ENCODE measurements around the gene PROSER3. TPM values are rescaled to one million over a fixed set of nuclear protein-coding genes. Genes with fewer than 3 reads are reported as not detected.

Gene PROSER3
- total and polyA plus RNA-seq, 12 donors, result 4.4 to 27.3 (median 11.0) TPM

DNA sequence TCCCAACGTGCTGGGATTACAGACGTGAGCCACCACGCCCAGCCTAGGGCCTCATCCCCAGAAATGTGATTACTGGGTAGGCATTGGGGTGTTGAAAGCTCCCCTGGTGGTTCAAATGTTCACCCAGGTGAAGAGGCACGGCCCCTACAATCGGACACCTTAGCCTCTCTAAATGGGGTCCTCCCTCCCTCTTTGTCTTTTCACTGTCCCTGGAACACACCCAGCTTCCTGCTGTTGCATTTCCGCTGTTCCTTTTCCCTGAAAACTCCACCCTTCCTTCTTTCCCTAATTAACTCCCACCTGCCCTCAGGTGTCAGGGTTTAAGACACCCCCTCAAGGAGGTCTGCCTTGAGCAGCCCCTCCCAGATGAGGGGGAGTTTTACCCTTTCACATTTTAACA lies 58.3 kb downstream of the PROSER3 start:
- no peak for DNase-seq
- no peaks in the 10 kb centered on the region for H3K36me3 ChIP-seq (replicated peaks in 1 of 2)
- TF ChIP-seq POLR2A (IDR thresholded peaks at IDR 0.05), result no peak
- TF ChIP-seq, protein P1, sequence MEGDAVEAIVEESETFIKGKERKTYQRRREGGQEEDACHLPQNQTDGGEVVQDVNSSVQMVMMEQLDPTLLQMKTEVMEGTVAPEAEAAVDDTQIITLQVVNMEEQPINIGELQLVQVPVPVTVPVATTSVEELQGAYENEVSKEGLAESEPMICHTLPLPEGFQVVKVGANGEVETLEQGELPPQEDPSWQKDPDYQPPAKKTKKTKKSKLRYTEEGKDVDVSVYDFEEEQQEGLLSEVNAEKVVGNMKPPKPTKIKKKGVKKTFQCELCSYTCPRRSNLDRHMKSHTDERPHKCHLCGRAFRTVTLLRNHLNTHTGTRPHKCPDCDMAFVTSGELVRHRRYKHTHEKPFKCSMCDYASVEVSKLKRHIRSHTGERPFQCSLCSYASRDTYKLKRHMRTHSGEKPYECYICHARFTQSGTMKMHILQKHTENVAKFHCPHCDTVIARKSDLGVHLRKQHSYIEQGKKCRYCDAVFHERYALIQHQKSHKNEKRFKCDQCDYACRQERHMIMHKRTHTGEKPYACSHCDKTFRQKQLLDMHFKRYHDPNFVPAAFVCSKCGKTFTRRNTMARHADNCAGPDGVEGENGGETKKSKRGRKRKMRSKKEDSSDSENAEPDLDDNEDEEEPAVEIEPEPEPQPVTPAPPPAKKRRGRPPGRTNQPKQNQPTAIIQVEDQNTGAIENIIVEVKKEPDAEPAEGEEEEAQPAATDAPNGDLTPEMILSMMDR (IDR thresholded peaks at IDR 0.05), result no peak
- no peak overlapping the region for H3K27ac ChIP-seq
- no peaks in the 10 kb centered on the region for H3K4me1 ChIP-seq (replicated peaks in 1 of 2)
- no peak overlapping the region for H3K4me3 ChIP-seq
- WGBS, 4 donors, result 30 to 49% (median 37%) methylated on average over 3 to 6 of the region's 6 CpGs
- intact Hi-C loops (cut with DNase I), result loop anchor here in 1 of 2 donors (10.0 kb wide), 1 partner anchor 111 kb away; the partner anchor contains the start of gene ZBTB32
- no peaks in the 10 kb centered on the region for H3K27me3 ChIP-seq
- H3K9me3 ChIP-seq (replicated peaks in 1 of 3), result no peaks in the 10 kb centered on the region

DNA sequence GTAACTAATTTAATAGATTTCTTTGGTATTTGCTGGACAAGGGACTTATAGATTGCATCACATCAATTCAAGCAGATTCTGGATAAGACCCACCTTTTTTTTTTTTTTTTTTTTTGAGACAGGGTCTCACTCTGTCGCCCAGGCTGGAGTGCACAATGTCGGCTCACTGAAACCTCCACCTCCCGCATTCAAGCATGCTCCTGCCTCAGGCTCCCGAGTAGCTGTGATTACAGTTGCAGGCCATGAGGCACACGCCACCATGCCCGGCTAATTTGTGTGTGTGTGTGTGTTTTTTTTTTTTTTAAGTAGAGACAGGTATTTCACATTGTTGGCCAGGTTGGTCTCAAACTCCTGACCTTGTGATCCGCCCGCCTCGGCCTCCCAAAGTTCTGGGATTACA lies 58.9 kb downstream of the PROSER3 start:
- Histone ChIP-seq H3K36me3 (replicated peaks in 1 of 2) (no peaks in the 10 kb centered on the region), H3K27ac (no peak overlapping the region), H3K4me1 (replicated peaks in 1 of 2) (no peaks in the 10 kb centered on the region), H3K4me3 (no peak overlapping the region), H3K9me3 (replicated peaks in 1 of 3) (no peaks in the 10 kb centered on the region), H3K27me3 (no peaks in the 10 kb centered on the region)
- TF ChIP-seq POLR2A (IDR thresholded peaks at IDR 0.05), result no peak
- TF ChIP-seq, protein P1 (IDR thresholded peaks at IDR 0.05), result no peak
- no peak for DNase-seq
- WGBS, 4 donors, result 72 to 82% (median 75%) methylated on average over 9 of the region's 9 CpGs
- intact Hi-C loops (cut with DNase I), result loop anchor here in 1 of 2 donors (10.0 kb wide), 1 partner anchor 112 kb away; the partner anchor contains the start of gene ZBTB32

DNA sequence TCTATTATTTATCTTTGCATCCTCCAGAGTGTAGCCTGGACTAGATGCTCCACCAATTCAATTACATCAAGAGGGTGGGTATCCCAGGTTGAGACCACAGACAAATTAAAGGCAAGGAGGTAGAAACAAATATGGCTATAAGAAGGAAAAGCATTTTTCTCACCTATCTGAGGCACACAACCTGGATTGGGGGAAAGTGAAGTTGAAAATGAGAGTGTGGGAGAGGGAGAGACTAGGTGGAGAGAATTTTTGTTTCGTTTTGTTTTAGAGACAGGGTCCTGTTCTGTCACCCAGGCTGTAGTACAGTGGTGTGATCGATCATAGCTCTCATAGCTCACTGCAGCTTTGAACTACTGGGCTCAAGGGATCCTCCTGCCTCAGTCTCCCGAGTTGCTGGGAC lies 60.5 kb downstream of the PROSER3 start:
- Histone ChIP-seq H3K27me3 (no peaks in the 10 kb centered on the region), H3K9me3 (replicated peaks in 1 of 3) (no peaks in the 10 kb centered on the region), H3K4me3 (no peak overlapping the region), H3K36me3 (replicated peaks in 1 of 2) (no peaks in the 10 kb centered on the region), H3K4me1 (replicated peaks in 1 of 2) (no peaks in the 10 kb centered on the region), H3K27ac (no peak overlapping the region)
- DNase-seq, result no peak
- intact Hi-C loops (cut with DNase I), result loop anchor here in 1 of 2 donors (10.0 kb wide), 1 partner anchor 114 kb away; the partner anchor contains the start of gene ZBTB32
- no peak for TF ChIP-seq POLR2A (IDR thresholded peaks at IDR 0.05)
- 42 to 61% (median 45%) methylated on average over 3 of the region's 3 CpGs for WGBS, 4 donors

Other genes starting within 250 kb of the PROSER3 start
- 10 to 100 TPM in 5 of 9 donors, 1 to 10 TPM in 4; 2.7 to 39.4 (median 17.1) TPM for gene DMKN, start 244.5 kb upstream of the PROSER3 start, total RNA-seq
- 10 to 100 TPM; 29.3 to 70.5 (median 63.2) TPM for gene DMKN, start 244.5 kb upstream of the PROSER3 start, polyA plus RNA-seq
- not detected for gene SBSN, start 229.9 kb upstream of the PROSER3 start, total RNA-seq
- gene SBSN, start 229.9 kb upstream of the PROSER3 start, polyA plus RNA-seq, result under 1 TPM in 1 of 3 donors, not detected in 2; 0.77 TPM
- gene GAPDHS, start 224.7 kb upstream of the PROSER3 start, total RNA-seq, result not detected
- gene GAPDHS, start 224.7 kb upstream of the PROSER3 start, polyA plus RNA-seq, result not detected
- 100 to 1,000 TPM; 139 to 261 (median 173) TPM for gene TMEM147, start 212.6 kb upstream of the PROSER3 start, total RNA-seq
- gene TMEM147, start 212.6 kb upstream of the PROSER3 start, polyA plus RNA-seq, result 100 to 1,000 TPM in 2 of 3 donors, 10 to 100 TPM in 1; 86.5 to 215 (median 188) TPM
- gene ATP4A, start 194.5 kb upstream of the PROSER3 start, total RNA-seq, result 10 to 100 TPM in 3 of 9 donors, 1 to 10 TPM in 6; 2.2 to 60.4 (median 7.3) TPM
- gene ATP4A, start 194.5 kb upstream of the PROSER3 start, polyA plus RNA-seq, result 10 to 100 TPM in 1 of 3 donors, 1 to 10 TPM in 2; 6.5 to 63.5 (median 7.6) TPM
- under 1 TPM in 2 of 9 donors, not detected in 7; 0.61 to 0.81 TPM for gene PMIS2, start 172.0 kb upstream of the PROSER3 start, total RNA-seq
- gene PMIS2, start 172.0 kb upstream of the PROSER3 start, polyA plus RNA-seq, result not detected
- gene HAUS5, start 145.4 kb upstream of the PROSER3 start, total RNA-seq, result 10 to 100 TPM in 5 of 9 donors, 1 to 10 TPM in 4; 6.2 to 22.4 (median 10.3) TPM
- 10 to 100 TPM in 2 of 3 donors, 1 to 10 TPM in 1; 5.2 to 38.2 (median 20.7) TPM for gene HAUS5, start 145.4 kb upstream of the PROSER3 start, polyA plus RNA-seq
- gene RBM42, start 129.1 kb upstream of the PROSER3 start, total RNA-seq, result 10 to 100 TPM; 42.6 to 92.9 (median 74.6) TPM
- gene RBM42, start 129.1 kb upstream of the PROSER3 start, polyA plus RNA-seq, result 100 to 1,000 TPM in 1 of 3 donors, 10 to 100 TPM in 2; 23.9 to 107 (median 80.7) TPM
- 1 to 10 TPM in 6 of 9 donors, under 1 TPM in 1, not detected in 2; 0.96 to 2.6 (median 2.1) TPM for gene ETV2, start 116.4 kb upstream of the PROSER3 start, total RNA-seq
- 1 to 10 TPM in 2 of 3 donors, under 1 TPM in 1; 0.38 to 5.3 (median 5.0) TPM for gene ETV2, start 116.4 kb upstream of the PROSER3 start, polyA plus RNA-seq
- gene COX6B1, start 109.9 kb upstream of the PROSER3 start, total RNA-seq, result 100 to 1,000 TPM; 289 to 694 (median 493) TPM
- 1,000 to 10,000 TPM in 2 of 3 donors, 100 to 1,000 TPM in 1; 626 to 1,985 (median 1,187) TPM for gene COX6B1, start 109.9 kb upstream of the PROSER3 start, polyA plus RNA-seq
- not detected for gene UPK1A, start 91.7 kb upstream of the PROSER3 start, total RNA-seq
- 1 to 10 TPM in 1 of 3 donors, not detected in 2; 1.2 TPM for gene UPK1A, start 91.7 kb upstream of the PROSER3 start, polyA plus RNA-seq
- gene ZBTB32, start 53.6 kb upstream of the PROSER3 start, total RNA-seq, result under 1 TPM in 1 of 9 donors, not detected in 8; 0.38 TPM
- under 1 TPM in 2 of 3 donors, not detected in 1; 0.27 to 0.40 TPM for gene ZBTB32, start 53.6 kb upstream of the PROSER3 start, polyA plus RNA-seq
- 10 to 100 TPM in 8 of 9 donors, 1 to 10 TPM in 1; 6.6 to 41.8 (median 19.8) TPM for gene KMT2B, start 40.2 kb upstream of the PROSER3 start, total RNA-seq
- 10 to 100 TPM; 10.1 to 97.3 (median 70.3) TPM for gene KMT2B, start 40.2 kb upstream of the PROSER3 start, polyA plus RNA-seq
- gene IGFLR1, start 15.7 kb upstream of the PROSER3 start, total RNA-seq, result 10 to 100 TPM in 6 of 9 donors, 1 to 10 TPM in 3; 4.9 to 35.3 (median 13.8) TPM
- gene IGFLR1, start 15.7 kb upstream of the PROSER3 start, polyA plus RNA-seq, result 10 to 100 TPM in 2 of 3 donors, 1 to 10 TPM in 1; 5.3 to 32.3 (median 21.5) TPM
- 10 to 100 TPM; 14.8 to 55.0 (median 32.7) TPM for gene U2AF1L4, start 12.8 kb upstream of the PROSER3 start, total RNA-seq
- 100 to 1,000 TPM in 2 of 3 donors, 10 to 100 TPM in 1; 30.3 to 255 (median 104) TPM for gene U2AF1L4, start 12.8 kb upstream of the PROSER3 start, polyA plus RNA-seq
- 100 to 1,000 TPM in 1 of 9 donors, 10 to 100 TPM in 8; 29.5 to 149 (median 71.0) TPM for gene PSENEN, start 12.5 kb upstream of the PROSER3 start, total RNA-seq
- 100 to 1,000 TPM in 2 of 3 donors, 10 to 100 TPM in 1; 93.1 to 230 (median 174) TPM for gene PSENEN, start 12.5 kb upstream of the PROSER3 start, polyA plus RNA-seq
- 10 to 100 TPM in 8 of 9 donors, 1 to 10 TPM in 1; 6.0 to 28.2 (median 12.5) TPM for gene LIN37, start 9.6 kb upstream of the PROSER3 start, total RNA-seq
- 100 to 1,000 TPM in 1 of 3 donors, 10 to 100 TPM in 2; 11.3 to 137 (median 75.9) TPM for gene LIN37, start 9.6 kb upstream of the PROSER3 start, polyA plus RNA-seq
- 100 to 1,000 TPM in 7 of 9 donors, 10 to 100 TPM in 2; 21.1 to 431 (median 164) TPM for gene HSPB6, start 1.1 kb upstream of the PROSER3 start, total RNA-seq
- 100 to 1,000 TPM; 524 to 932 (median 718) TPM for gene HSPB6, start 1.1 kb upstream of the PROSER3 start, polyA plus RNA-seq
- 10 to 100 TPM in 3 of 9 donors, 1 to 10 TPM in 5, under 1 TPM in 1; 0.54 to 30.9 (median 5.4) TPM for gene ARHGAP33, start 17.4 kb downstream of the PROSER3 start, total RNA-seq
- 10 to 100 TPM in 2 of 3 donors, 1 to 10 TPM in 1; 1.2 to 90.3 (median 27.9) TPM for gene ARHGAP33, start 17.4 kb downstream of the PROSER3 start, polyA plus RNA-seq
- under 1 TPM in 1 of 9 donors, not detected in 8; 0.46 TPM for gene PRODH2, start 54.7 kb downstream of the PROSER3 start, total RNA-seq
- gene PRODH2, start 54.7 kb downstream of the PROSER3 start, polyA plus RNA-seq, result under 1 TPM in 1 of 3 donors, not detected in 2; 0.07 TPM
- under 1 TPM in 1 of 9 donors, not detected in 8; 0.31 TPM for gene NPHS1, start 94.3 kb downstream of the PROSER3 start, total RNA-seq
- gene NPHS1, start 94.3 kb downstream of the PROSER3 start, polyA plus RNA-seq, result not detected
- gene KIRREL2, start 98.7 kb downstream of the PROSER3 start, total RNA-seq, result under 1 TPM in 4 of 9 donors, not detected in 5; 0.06 to 0.32 (median 0.11) TPM
- gene KIRREL2, start 98.7 kb downstream of the PROSER3 start, polyA plus RNA-seq, result under 1 TPM; 0.03 to 0.24 (median 0.15) TPM
- 10 to 100 TPM in 4 of 9 donors, 1 to 10 TPM in 5; 1.0 to 68.7 (median 8.6) TPM for gene APLP1, start 110.4 kb downstream of the PROSER3 start, total RNA-seq
- gene APLP1, start 110.4 kb downstream of the PROSER3 start, polyA plus RNA-seq, result 100 to 1,000 TPM in 1 of 3 donors, 10 to 100 TPM in 2; 77.4 to 278 (median 89.7) TPM
- 10 to 100 TPM in 2 of 9 donors, 1 to 10 TPM in 7; 1.7 to 10.8 (median 6.7) TPM for gene NFKBID, start 142.4 kb downstream of the PROSER3 start, total RNA-seq
- gene NFKBID, start 142.4 kb downstream of the PROSER3 start, polyA plus RNA-seq, result 10 to 100 TPM in 2 of 3 donors, 1 to 10 TPM in 1; 1.5 to 18.9 (median 14.7) TPM
- 10 to 100 TPM in 5 of 9 donors, 1 to 10 TPM in 3, not detected in 1; 3.1 to 24.3 (median 10.3) TPM for gene HCST, start 144.4 kb downstream of the PROSER3 start, total RNA-seq
- gene HCST, start 144.4 kb downstream of the PROSER3 start, polyA plus RNA-seq, result 10 to 100 TPM in 2 of 3 donors, 1 to 10 TPM in 1; 2.8 to 97.2 (median 41.4) TPM
- gene TYROBP, start 150.1 kb downstream of the PROSER3 start, total RNA-seq, result 100 to 1,000 TPM in 7 of 9 donors, 10 to 100 TPM in 2; 11.8 to 323 (median 138) TPM
- gene TYROBP, start 150.1 kb downstream of the PROSER3 start, polyA plus RNA-seq, result 100 to 1,000 TPM in 2 of 3 donors, 10 to 100 TPM in 1; 83.9 to 291 (median 290) TPM
- 10 to 100 TPM in 7 of 9 donors, 1 to 10 TPM in 2; 1.7 to 23.3 (median 15.5) TPM for gene LRFN3, start 178.2 kb downstream of the PROSER3 start, total RNA-seq
- 1 to 10 TPM; 3.7 to 8.4 (median 7.1) TPM for gene LRFN3, start 178.2 kb downstream of the PROSER3 start, polyA plus RNA-seq
- 10 to 100 TPM; 19.5 to 68.9 (median 25.2) TPM for gene SDHAF1, start 237.0 kb downstream of the PROSER3 start, total RNA-seq
- gene SDHAF1, start 237.0 kb downstream of the PROSER3 start, polyA plus RNA-seq, result 10 to 100 TPM; 13.7 to 19.2 (median 15.9) TPM

All from adrenal gland (tissue), 12 donors.